Panc1 (cell line): Measurements from ENCODE around the gene NYAP2.

ENCODE experiments used
- POLR2AphosphoS5 ChIP-seq: IDR thresholded peaks from 2 replicates; pipeline ENCODE4 v1.6.1; 2012; ENCODE audit warnings: mild to moderate bottlenecking, low read depth, low read length, moderate library complexity
- TCF7L2 ChIP-seq: IDR thresholded peaks from 2 replicates; pipeline ENCODE4 v1.6.1; 2011; ENCODE audit warnings: mild to moderate bottlenecking, low read depth, low read length, inconsistent platforms
- TF ChIP-seq, protein P1 (sequence below): fragments of 450-650 bp; IDR thresholded peaks from 2 replicates; pipeline ENCODE4 v1.5.1; 2017; ENCODE audit warnings: mild to moderate bottlenecking

DNA sequence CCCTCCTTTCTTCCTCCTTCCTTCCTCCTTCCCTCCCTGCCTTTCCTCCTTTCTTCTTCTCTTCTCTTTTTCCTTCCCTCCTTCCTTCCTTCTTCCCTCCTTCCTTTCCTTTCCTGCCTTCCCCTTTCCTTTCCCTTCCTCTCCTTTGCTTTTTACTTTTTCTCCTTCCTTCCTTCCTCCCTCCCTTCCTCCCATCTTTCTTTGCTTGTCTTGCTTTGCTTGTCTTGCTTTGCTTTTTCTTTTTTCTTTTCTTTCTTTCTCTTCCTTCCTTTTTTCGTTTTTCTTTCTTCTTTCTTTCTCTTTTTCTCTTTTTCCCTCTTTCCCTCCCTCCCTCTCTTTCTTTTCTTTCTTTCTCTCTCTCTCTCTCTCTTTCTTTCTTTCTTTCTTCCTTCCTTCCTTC is 113.0 kb downstream of the NYAP2 start:
- TF ChIP-seq, protein P1, sequence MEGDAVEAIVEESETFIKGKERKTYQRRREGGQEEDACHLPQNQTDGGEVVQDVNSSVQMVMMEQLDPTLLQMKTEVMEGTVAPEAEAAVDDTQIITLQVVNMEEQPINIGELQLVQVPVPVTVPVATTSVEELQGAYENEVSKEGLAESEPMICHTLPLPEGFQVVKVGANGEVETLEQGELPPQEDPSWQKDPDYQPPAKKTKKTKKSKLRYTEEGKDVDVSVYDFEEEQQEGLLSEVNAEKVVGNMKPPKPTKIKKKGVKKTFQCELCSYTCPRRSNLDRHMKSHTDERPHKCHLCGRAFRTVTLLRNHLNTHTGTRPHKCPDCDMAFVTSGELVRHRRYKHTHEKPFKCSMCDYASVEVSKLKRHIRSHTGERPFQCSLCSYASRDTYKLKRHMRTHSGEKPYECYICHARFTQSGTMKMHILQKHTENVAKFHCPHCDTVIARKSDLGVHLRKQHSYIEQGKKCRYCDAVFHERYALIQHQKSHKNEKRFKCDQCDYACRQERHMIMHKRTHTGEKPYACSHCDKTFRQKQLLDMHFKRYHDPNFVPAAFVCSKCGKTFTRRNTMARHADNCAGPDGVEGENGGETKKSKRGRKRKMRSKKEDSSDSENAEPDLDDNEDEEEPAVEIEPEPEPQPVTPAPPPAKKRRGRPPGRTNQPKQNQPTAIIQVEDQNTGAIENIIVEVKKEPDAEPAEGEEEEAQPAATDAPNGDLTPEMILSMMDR: no peak
- TF ChIP-seq POLR2AphosphoS5 (no peak), TCF7L2 (no peak)
